NK-92 (cell line): ENCODE data around the gene ZMYND8.

Experiments
- DNase-seq: peaks from one replicate; lab custom pipeline; 2025; ENCODE audit not compliant: unreplicated experiment; lab: John Stamatoyannopoulos, UW

ZMYND8 gene

DNA sequence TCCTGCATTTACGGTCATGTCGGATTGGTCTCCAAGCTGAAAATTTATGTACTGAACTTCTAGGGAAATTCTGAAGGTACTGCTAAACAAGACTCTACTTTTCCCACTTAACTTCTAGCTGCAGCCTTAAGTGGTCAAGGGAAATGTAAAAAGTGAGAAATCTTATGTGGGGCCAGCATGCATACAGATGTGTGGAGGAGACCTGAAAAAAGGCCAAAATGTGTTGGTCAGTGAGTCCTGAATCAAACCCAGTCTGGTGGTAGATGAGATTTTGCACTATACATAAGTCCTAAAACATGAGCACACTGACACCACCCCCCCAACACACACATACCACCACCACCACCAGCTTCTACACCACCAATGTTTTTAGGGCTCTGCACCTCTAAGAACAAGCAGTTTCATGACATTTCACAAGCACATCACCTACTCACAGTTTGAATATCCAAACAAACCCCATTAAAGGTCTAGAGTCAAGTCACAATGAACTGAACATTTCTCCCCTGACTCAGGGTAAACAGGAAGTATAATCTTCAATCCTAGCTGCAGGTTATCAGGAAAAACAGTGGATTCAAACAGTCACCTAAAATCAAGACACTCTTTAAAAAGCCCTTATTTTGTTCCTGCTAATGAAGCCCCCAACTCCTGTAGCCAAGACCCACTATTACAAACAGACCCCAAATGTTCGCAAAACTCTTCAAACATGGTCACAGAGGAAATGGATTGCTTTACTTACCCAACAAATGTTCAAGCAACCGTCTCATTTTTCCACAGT, 1.6 kb downstream of the ZMYND8 start:
- DNase-seq = no peak

GRCh38 chr20:47354464-47354713, 2.1 kb downstream of the ZMYND8 start:
- no peak for DNase-seq

DNA sequence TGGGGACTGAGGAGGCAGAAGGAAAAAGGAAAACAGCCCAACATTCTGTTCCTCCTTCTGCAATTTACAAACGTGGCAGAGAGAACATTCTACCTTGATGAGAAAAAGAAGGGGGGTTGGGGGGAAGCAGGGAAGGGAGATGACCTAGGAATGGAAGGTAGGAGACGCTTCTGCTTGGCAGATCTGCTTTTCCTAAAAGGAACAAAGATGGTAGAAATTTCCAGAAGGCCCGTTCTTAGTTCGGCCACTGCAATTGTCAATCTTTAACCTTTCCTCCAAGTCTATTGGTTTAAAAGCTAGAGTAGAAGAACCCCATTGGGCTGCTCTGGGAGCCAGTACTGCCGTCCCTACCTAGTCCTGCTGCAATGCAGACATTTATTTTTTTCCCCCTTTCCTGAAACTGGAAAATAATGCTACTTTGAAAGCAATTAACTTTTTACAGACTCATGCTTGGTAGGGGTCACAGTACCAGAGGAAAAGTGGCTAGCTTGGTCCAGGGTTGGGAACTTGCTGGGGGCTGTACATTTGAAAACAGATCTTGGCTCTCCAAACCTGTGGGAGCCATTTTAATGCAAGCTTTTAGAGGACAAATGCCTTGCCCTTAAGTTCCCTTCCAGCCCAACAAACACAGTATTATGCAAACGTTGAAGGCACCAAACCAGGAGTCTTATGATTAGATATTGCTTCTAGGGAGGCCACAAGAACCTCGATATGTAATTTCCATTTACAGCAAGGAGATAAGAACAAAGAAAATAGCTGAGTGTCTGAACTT, 2.6 kb downstream of the ZMYND8 start:
- no peak for DNase-seq

GRCh38 chr20:47353239-47353691, 3.2 kb downstream of the ZMYND8 start:
- DNase-seq = no peak

- no peak for DNase-seq
These were observed 3.9 kb downstream of the ZMYND8 start for GRCh38 chr20:47352332-47353238.

DNA sequence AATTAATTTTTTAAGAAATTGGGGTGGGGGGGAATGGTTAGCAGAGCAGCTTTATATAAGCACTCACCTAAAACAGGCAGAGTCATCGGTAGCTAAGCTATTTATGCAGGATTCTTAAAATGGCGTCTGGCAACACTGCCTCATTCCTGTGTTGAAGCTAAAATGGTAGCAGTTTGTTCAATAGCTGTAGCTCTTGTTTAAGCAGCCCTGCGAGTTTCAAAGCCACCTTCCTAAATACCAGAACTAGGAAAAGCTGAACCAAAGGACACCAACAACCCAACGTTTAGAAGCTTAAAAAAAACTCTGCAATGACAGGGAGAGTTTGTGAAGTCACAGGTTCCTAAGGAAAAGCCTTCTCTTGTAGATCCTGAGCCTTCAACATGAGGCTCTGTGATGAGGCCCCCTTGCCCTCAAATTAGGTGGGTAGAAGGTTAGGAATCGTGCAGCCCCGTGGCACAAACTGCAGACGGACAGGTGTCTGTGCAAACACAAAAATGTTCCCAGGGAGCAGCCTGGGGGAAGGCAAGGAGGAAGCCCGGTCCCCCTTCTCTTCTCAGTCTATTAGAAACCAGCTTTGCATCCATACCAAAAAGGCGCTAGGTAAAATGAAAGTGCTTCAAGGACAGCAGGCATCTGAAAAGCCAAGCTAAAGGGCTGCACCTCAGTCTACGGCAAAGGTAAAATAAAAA, 4.7 kb downstream of the ZMYND8 start:
- no peak for DNase-seq

DNA sequence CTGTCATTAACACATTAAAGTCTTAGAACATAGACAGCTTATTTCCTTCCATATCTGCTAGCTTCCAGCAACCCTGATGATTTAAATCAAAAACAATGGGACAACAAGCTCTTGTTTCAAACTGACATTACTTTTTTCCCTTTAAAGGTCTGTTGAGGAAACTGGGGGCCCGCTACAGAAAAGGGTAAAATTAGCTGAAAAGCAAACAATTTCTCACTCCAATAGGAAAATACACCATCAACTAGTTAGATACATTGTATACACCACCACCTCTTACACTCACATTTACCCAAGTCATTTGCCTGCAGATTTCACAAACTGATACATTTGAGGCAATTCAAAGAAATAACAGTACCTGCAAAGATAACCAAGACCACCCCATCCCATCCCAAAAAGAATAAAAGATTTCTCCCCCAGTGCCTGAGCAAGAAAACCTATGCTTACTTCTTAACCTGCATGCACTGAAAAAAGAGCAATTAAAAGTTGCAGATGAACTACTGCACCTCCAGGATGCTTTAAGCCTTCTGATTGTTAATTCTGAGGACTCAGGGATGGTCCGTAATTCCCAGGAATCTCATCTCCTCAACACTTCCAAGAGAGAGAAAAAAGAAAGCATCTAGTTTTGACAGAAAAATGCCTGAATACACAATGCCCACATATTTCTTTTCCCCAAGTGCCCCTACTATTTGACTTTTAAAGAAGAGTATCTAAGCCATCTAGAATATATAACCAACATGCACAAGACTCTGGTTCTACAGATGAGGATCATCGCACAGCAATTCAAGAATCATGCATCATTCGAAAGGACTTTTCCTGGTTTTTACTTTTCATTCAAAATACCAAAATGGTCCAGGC, 5.6 kb downstream of the ZMYND8 start:
- no peak for DNase-seq

GRCh38 chr20:47350181-47350550, 6.3 kb downstream of the ZMYND8 start:
- DNase-seq = no peak

- no peak for DNase-seq
These were observed 6.9 kb downstream of the ZMYND8 start for GRCh38 chr20:47349365-47350180.

GRCh38 chr20:47348539-47349142, 7.9 kb downstream of the ZMYND8 start:
- DNase-seq = no peak

GRCh38 chr20:47347661-47348435, 8.7 kb downstream of the ZMYND8 start:
- DNase-seq = no peak

- DNase-seq = no peak
These were observed 10.3 kb downstream of the ZMYND8 start for GRCh38 chr20:47346172-47346571.

DNA sequence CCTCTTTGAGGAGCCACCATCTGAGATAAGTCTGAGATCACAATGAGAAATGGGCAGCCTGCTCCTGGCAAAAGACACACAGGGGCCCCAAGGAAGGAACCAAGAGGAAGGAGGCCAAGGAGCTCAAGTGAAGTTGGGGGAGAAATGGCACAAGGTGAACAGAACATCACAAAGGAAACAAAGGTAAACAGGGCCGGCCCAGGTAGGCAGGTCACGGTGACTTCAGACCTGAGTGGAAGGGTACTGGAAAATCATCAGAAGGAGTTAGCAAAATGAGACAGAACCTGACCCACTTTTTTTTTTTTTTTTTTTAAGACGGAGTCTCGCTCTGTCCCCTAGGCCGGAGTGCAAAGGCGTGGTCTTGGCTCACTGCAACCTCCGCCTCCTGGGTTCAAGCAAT, 11.3 kb downstream of the ZMYND8 start:
- DNase-seq = no peak

- DNase-seq = no peak
These were observed 13.5 kb downstream of the ZMYND8 start for GRCh38 chr20:47343007-47343472.

GRCh38 chr20:47338131-47338628, 18.3 kb downstream of the ZMYND8 start:
- DNase-seq = no peak

DNA sequence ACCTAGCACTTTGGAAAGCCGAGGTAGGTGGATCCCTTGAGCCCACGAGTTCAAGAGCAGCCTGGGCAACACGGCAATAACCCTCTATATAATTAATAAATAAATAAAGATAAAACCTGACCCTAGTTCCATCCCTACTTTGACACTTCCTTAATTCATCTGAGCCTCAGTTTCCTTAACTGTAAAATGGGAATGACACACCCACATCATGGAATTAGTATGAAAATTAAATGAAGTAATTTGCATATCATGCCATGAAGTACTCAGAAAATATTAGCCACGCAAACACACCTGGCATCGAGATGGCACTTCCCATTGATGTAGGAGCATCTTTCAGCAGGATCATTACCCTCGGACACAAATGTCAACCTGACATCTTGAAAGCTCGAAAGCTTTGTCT, 19.1 kb downstream of the ZMYND8 start:
- no peak for DNase-seq

DNA sequence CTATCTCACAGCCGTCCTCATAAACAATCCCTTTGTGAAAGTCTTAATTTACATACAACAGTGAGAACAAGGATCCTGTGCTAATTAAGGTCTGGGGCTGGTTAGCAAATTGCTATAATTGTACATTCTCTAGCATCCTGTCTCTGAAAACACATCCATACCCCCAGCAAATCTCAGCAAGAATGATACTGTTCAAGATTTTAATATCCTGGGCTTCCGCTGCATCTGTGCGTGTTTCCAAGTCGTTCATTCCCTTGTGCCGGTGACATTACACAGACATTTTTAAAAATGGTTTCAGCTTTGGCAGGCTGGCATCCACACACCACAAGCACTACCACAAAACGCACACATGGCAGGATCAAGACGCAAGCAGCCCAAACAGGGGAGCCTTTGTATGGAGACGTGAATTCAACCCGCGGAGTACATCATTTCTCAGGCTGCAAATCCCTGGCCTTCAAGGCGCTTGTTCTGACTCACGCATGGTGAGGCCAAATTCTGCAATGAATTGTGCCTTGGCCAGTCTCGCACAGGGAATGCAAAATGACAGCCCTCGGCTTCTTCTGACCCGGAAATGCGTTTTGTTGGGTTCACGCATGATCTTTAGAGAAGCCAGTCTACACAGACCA, 20.3 kb downstream of the ZMYND8 start:
- DNase-seq = no peak
